Muscle layer of duodenum (tissue), 2 donors: ENCODE measurements around the gene RASL11A.
"Not testable (repeated sequence)": the region's sequence is repeated elsewhere in the genome, so short reads cannot be mapped to it uniquely, and the experiment has no call there.

ENCODE experiments used
- H3K27ac ChIP-seq: one replicate; pipeline ENCODE4 v1.7.0; 2013; ENCODE audit warnings: mild to moderate bottlenecking, low read length
- H3K27me3 ChIP-seq: one replicate; pipeline ENCODE4 v1.7.0; 2013; ENCODE audit warnings: low read depth, mild to moderate bottlenecking, control low read depth, low read length
- H3K36me3 ChIP-seq, 2 donors: one replicate each; pipeline ENCODE4 v1.7.0; 2013; ENCODE audit warnings: low read length in 2 of 2, control low read depth in 1 of 2, mild to moderate bottlenecking in 1 of 2; ENCODE audit not compliant: insufficient read depth in 2 of 2, control insufficient read depth in 1 of 2
- H3K4me1 ChIP-seq, 2 donors: one replicate each; pipeline ENCODE4 v1.7.0; 2013; ENCODE audit warnings: low read length in 2 of 2, mild to moderate bottlenecking in 2 of 2, control low read depth in 1 of 2, moderate library complexity in 1 of 2; ENCODE audit not compliant: insufficient read depth in 2 of 2, control insufficient read depth in 1 of 2
- H3K4me3 ChIP-seq, 2 donors: one replicate each; pipeline ENCODE4 v1.7.0; 2013; ENCODE audit warnings: low read length in 2 of 2, low read depth in 1 of 2, mild to moderate bottlenecking in 1 of 2
- H3K9me3 ChIP-seq, 2 donors: one replicate each; pipeline ENCODE4 v1.7.0; 2013; ENCODE audit warnings: low read length in 2 of 2, control low read depth in 1 of 2, mild to moderate bottlenecking in 1 of 2; ENCODE audit not compliant: control insufficient read depth in 1 of 2
- donor health status: healthy.

Gene RASL11A

GRCh38 chr13:27321468-27322431, 51.1 kb downstream of the RASL11A start:
- Histone ChIP-seq H3K4me3 (no peak overlapping the region), H3K36me3 (no peaks in the 10 kb centered on the region), H3K27ac (no peak overlapping the region), H3K9me3 (no peaks in the 10 kb centered on the region), H3K4me1 (no peaks in the 10 kb centered on the region), H3K27me3 (no peaks in the 10 kb centered on the region)

- not testable (repeated sequence) for H3K36me3 ChIP-seq, H3K4me3 ChIP-seq, H3K4me1 ChIP-seq, H3K27me3 ChIP-seq, H3K9me3 ChIP-seq, H3K27ac ChIP-seq
These were observed 51.8 kb downstream of the RASL11A start for GRCh38 chr13:27322443-27322842.
